ENCODE data around the gene APBB3. TPM values are rescaled to one million over a fixed set of nuclear protein-coding genes. Genes with fewer than 3 reads are reported as not detected.

Gene APBB3
- total RNA-seq, 3 donors from 2014 or later (not counting 1 experiment from before 2014, with no cell fraction given) = 44.0 to 44.9 (median 44.4) TPM

DNA sequence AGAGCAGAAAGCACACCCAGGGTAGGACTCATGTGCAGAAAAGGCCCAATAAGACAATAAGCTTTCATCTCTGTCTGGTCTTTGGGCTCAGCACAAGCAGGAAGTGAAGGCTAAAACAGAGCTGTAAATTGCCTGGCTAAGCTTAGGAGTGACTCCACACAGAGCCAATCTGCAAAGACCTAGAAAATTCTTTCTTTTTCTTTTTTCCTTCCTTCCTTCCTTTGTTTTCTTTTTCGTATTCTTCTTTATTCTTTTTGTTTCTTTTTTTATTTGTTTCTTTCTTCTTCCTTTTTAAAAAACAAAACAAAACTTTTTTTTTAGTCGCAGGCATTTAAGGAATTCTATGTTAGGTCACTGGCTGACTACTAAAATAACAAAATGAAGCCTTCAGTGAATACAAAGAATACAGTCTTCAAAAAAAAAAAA lies 12.4 kb upstream of the APBB3 start:
- intact Hi-C loops (cut with micrococcal nuclease) = no loop called here
- Mint-ChIP-seq H3K27me3 (ENCODE audit: low read depth in 2 of 2) (peaks cover 3 to 7% of the 10 kb centered on the region in 2 donors), H3K4me3 (no peak overlapping the region), H3K27ac (no peak overlapping the region), H3K36me3 (no peaks in the 10 kb centered on the region), H3K4me1 (no peaks in the 10 kb centered on the region), H3K9me3 (no peaks in the 10 kb centered on the region)
- H3K9me3 ChIP-seq (ENCODE audit: control insufficient read depth, insufficient read depth, low read length) = no peaks in the 10 kb centered on the region
- no peaks in the 10 kb centered on the region for H3K4me1 ChIP-seq (ENCODE audit: control insufficient read depth, insufficient read depth, low read length)
- H3K27me3 ChIP-seq (ENCODE audit: control insufficient read depth, insufficient read depth, low read length) = no peaks in the 10 kb centered on the region
- no peak for ATAC-seq
- H3K27ac ChIP-seq (ENCODE audit: low read length) = no peak overlapping the region
- no peak for DNase-seq
- 86% methylated on average over 1 of the region's 2 CpGs for WGBS (ENCODE audit: insufficient coverage)
- no peak overlapping the region for H3K4me3 ChIP-seq (ENCODE audit: low read length)
- H3K36me3 ChIP-seq (ENCODE audit: control insufficient read depth, insufficient read depth, low read length) = no peaks in the 10 kb centered on the region
- TF ChIP-seq, protein P1, sequence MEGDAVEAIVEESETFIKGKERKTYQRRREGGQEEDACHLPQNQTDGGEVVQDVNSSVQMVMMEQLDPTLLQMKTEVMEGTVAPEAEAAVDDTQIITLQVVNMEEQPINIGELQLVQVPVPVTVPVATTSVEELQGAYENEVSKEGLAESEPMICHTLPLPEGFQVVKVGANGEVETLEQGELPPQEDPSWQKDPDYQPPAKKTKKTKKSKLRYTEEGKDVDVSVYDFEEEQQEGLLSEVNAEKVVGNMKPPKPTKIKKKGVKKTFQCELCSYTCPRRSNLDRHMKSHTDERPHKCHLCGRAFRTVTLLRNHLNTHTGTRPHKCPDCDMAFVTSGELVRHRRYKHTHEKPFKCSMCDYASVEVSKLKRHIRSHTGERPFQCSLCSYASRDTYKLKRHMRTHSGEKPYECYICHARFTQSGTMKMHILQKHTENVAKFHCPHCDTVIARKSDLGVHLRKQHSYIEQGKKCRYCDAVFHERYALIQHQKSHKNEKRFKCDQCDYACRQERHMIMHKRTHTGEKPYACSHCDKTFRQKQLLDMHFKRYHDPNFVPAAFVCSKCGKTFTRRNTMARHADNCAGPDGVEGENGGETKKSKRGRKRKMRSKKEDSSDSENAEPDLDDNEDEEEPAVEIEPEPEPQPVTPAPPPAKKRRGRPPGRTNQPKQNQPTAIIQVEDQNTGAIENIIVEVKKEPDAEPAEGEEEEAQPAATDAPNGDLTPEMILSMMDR (IDR thresholded peaks at IDR 0.05) = no peak

DNA sequence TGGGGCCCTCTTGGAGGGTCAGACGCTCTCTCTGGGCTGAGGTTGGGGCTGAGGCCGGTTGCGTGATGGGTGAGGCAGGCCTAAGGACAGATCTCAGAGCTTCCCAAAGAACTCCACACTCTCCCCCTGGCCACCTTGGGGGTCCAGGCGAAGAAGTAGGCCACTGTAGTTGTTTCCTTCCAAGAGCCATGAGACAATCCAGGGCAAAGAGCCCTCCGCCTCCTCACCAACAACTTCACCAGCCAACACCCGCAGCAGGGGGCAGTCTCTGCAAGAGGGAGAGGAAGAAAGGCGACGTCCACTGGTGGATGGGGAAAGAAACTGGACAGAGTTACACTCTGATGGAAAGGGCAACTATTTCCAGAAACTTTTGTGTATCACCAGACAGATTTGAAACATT lies 10.9 kb upstream of the APBB3 start:
- H3K36me3 ChIP-seq (ENCODE audit: control insufficient read depth, insufficient read depth, low read length) = peaks cover under 1% of the 10 kb centered on the region
- H3K4me3 ChIP-seq (ENCODE audit: low read length) = no peak overlapping the region
- Mint-ChIP-seq H3K36me3 (no peaks in the 10 kb centered on the region), H3K4me1 (peaks cover 2% of the 10 kb centered on the region in 2 donors), H3K27me3 (ENCODE audit: low read depth in 2 of 2) (no peaks in the 10 kb centered on the region), H3K27ac (no peak overlapping the region), H3K4me3 (no peak overlapping the region), H3K9me3 (no peaks in the 10 kb centered on the region)
- no peak overlapping the region for H3K27ac ChIP-seq (ENCODE audit: low read length)
- no peak for ATAC-seq
- no peak for DNase-seq
- H3K4me1 ChIP-seq (ENCODE audit: control insufficient read depth, insufficient read depth, low read length) = no peaks in the 10 kb centered on the region
- 96% methylated on average over 4 of the region's 8 CpGs for WGBS (ENCODE audit: insufficient coverage)
- TF ChIP-seq, protein P1 (IDR thresholded peaks at IDR 0.05) = no peak
- no peaks in the 10 kb centered on the region for H3K9me3 ChIP-seq (ENCODE audit: control insufficient read depth, insufficient read depth, low read length)
- H3K27me3 ChIP-seq (ENCODE audit: control insufficient read depth, insufficient read depth, low read length) = no peaks in the 10 kb centered on the region
- intact Hi-C loops (cut with micrococcal nuclease) = no loop called here

DNA sequence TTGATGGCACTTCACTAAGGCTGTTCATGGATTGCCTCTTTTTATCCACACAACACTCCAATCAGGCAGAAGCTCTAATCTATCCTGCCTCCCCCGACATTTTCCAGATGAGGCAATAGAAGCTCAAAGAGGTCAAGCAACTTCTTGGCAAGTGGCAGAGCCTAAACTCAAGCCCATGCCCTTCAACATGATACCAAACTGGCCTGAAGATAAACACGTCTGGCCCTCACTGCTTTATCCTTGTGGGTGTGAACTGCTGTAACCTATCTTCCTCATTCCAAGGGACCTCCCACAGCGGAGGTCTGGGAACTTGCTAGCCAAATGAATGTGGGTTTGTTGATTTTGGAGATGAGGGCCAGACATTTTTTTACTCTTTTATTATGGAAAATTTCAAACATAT lies 9.8 kb upstream of the APBB3 start:
- TF ChIP-seq, protein P1 (IDR thresholded peaks at IDR 0.05) = no peak
- Histone ChIP-seq H3K9me3 (ENCODE audit: control insufficient read depth, insufficient read depth, low read length) (no peaks in the 10 kb centered on the region), H3K4me3 (ENCODE audit: low read length) (no peak overlapping the region), H3K4me1 (ENCODE audit: control insufficient read depth, insufficient read depth, low read length) (peaks cover 9% of the 10 kb centered on the region), H3K27ac (ENCODE audit: low read length) (no peak overlapping the region), H3K27me3 (ENCODE audit: control insufficient read depth, insufficient read depth, low read length) (no peaks in the 10 kb centered on the region), H3K36me3 (ENCODE audit: control insufficient read depth, insufficient read depth, low read length) (peaks cover 3% of the 10 kb centered on the region)
- Mint-ChIP-seq H3K4me3 (no peak overlapping the region), H3K27ac (no peak overlapping the region), H3K27me3 (ENCODE audit: low read depth in 2 of 2) (no peaks in the 10 kb centered on the region), H3K9me3 (no peaks in the 10 kb centered on the region), H3K4me1 (peaks cover 10 to 13% of the 10 kb centered on the region in 2 donors), H3K36me3 (no peaks in the 10 kb centered on the region)
- ATAC-seq (no peak), DNase-seq (no peak)
- 81% methylated on average over 2 of the region's 3 CpGs for WGBS (ENCODE audit: insufficient coverage)
- intact Hi-C loops (cut with micrococcal nuclease) = no loop called here

DNA sequence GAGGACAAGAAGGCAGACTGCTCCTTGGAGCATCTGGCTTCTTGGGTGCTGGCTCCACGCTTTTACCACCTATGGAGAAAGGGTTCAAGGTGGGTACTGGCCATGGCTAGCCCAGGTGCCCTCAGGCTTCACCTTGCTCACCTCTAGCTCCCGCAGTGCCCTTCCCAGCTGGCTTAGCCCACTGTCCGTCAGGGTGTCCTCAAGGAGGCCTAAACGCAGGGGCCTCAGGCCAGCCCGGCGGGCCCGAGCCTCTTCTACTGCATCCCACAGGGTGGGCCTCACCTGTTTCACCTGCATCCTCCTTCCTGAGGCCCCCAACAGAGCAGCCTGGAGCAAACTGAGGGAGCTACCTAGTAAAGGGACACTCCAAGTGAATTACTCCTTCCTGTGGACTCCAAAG lies 9.3 kb upstream of the APBB3 start:
- DNase-seq (no peak), ATAC-seq (no peak)
- H3K36me3 Mint-ChIP-seq = no peaks in the 10 kb centered on the region
- no peaks in the 10 kb centered on the region for H3K9me3 ChIP-seq (ENCODE audit: control insufficient read depth, insufficient read depth, low read length)
- H3K27ac Mint-ChIP-seq = no peak overlapping the region
- peaks cover 4% of the 10 kb centered on the region for H3K36me3 ChIP-seq (ENCODE audit: control insufficient read depth, insufficient read depth, low read length)
- H3K27me3 Mint-ChIP-seq (ENCODE audit: low read depth in 2 of 2) = no peaks in the 10 kb centered on the region
- peaks cover 14 to 18% of the 10 kb centered on the region in 2 donors for H3K4me1 Mint-ChIP-seq
- TF ChIP-seq, protein P1 (IDR thresholded peaks at IDR 0.05) = no peak
- H3K27me3 ChIP-seq (ENCODE audit: control insufficient read depth, insufficient read depth, low read length) = no peaks in the 10 kb centered on the region
- H3K4me3 Mint-ChIP-seq = no peak overlapping the region
- H3K27ac ChIP-seq (ENCODE audit: low read length) = no peak overlapping the region
- WGBS (ENCODE audit: insufficient coverage) = 99% methylated on average over 7 of the region's 7 CpGs
- no peak overlapping the region for H3K4me3 ChIP-seq (ENCODE audit: low read length)
- intact Hi-C loops (cut with micrococcal nuclease) = no loop called here
- H3K4me1 ChIP-seq (ENCODE audit: control insufficient read depth, insufficient read depth, low read length) = peaks cover 13% of the 10 kb centered on the region
- H3K9me3 Mint-ChIP-seq = no peaks in the 10 kb centered on the region
